Mesenteric fat pad (tissue), 1 donor: ENCODE results near the gene KRTAP21-1. TPM values are rescaled to one million over a fixed set of nuclear protein-coding genes. Genes with fewer than 3 reads are reported as not detected.
"Not testable (repeated sequence)": the region's sequence is repeated elsewhere in the genome, so short reads cannot be mapped to it uniquely, and the experiment has no call there.

Experiments used
- DNase-seq: peaks from one replicate; pipeline ENCODE4 v3.0.0-alpha.2; 2020; ENCODE audit warnings: low spot score
- long read RNA-seq: library from polyadenylated mRNA; unstranded; transcript quantifications from one replicate; pipeline ENCODE4 v2.0.0, GENCODE V29; 2020
- total RNA-seq: library from RNA; stranded (reverse); fragmentation: NEBNext Ultra II Directional; extraction: Animal tissue kit (Norgen Biotek cat#: 25700); gene quantifications from one replicate; pipeline ENCODE4 v1.2.1, GENCODE V29; 2021
- donor health status: DM: yes; HTN: yes; CAD: no.

The KRTAP21-1 gene
- total RNA-seq: not detected
- long read RNA-seq: 0 reads

DNA sequence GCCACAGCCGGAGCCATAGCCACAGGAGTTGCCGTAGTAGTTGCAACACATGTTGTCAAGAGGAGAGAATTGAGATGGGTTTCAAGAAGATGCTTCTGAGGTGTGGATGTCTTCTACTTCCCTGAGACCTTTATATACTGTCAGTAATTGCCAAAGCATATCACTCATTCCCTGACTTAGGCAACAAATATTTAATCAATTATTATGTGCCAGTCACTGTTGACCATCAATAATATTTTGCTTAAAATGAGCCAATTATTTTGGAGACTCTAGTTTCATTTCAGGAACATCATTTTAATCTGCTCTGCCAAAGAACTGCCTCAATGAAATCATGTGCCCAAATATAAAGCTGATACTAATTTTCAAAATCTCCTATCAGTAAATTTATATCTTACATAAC, at the start of gene KRTAP21-1:
TSS of gene KRTAP21-1 (minus strand) at position 101 of the 400 bp plus-strand sequence. CDS start at position 51, 50 bp downstream.
- DNase-seq: not testable (repeated sequence)

DNA sequence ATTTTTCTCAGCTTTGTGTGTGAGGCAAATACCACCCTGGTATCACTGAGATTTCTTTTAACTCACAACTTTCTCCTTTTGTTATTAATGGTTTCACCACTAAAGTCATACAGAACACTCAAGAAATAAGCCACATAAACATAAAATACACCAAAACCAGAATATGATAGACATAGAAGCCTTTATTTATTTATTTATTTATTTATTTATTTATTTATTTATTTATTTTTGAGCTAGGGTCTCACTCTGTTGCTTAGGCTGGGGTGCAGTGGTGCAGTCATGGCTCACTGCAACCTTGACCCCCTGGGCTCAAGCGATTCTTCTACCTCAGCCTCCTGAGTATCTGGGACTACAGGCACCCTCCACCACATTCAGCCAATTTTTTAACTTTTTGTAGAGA, 45.4 kb upstream of the KRTAP21-1 start:
- DNase-seq: no peak

DNA sequence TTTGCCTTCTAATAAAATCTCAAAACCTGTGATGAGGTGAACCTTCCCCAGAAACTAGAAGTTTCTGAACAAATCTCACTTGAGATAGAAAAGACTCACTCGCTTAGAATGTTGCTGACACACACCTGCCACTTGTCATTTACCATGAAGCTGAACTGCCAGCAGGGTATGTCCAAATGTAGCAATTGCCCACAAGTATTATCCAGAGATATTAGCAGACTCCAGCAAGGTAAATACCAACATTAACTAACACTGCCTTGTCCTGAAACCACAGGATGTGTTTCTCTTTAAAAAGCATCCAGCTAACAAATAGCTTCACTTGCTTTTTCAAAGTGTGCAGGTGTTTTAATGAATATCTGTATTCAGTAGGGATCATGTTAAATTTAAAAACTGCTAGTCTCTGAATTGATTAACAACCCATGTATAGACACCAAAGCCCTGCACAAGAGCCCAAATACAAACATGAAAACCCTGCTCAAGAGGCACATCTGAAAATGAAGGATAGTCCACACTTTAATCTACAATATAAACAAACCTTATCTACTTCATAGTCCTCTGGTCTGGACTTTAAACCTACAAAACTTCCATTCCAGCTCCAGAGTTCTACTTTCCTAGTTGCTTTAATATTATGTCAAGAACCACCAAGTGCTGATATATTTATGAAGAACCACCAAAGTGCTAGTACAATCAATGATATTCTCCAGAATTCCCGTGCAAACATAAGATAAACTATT, 38.5 kb upstream of the KRTAP21-1 start:
- no peak for DNase-seq

DNA sequence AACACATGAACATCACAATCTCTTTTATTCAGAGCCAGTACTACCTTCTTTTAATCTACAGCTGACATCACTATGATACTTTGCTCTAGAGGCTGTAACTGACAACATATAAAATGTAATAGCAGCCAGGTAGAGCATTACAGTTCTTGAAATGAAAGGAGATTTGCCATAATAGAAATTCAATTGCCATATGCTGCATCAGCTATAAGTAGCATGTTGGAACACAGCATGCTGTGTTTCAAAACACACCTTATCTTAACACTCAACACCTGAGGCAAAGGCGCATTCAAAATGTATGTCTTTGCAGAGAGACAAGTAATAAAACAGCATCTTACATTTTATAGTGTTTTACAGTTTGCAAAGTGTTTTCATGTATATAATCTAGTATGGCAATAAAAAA, 24.0 kb upstream of the KRTAP21-1 start:
- DNase-seq: no peak

DNA sequence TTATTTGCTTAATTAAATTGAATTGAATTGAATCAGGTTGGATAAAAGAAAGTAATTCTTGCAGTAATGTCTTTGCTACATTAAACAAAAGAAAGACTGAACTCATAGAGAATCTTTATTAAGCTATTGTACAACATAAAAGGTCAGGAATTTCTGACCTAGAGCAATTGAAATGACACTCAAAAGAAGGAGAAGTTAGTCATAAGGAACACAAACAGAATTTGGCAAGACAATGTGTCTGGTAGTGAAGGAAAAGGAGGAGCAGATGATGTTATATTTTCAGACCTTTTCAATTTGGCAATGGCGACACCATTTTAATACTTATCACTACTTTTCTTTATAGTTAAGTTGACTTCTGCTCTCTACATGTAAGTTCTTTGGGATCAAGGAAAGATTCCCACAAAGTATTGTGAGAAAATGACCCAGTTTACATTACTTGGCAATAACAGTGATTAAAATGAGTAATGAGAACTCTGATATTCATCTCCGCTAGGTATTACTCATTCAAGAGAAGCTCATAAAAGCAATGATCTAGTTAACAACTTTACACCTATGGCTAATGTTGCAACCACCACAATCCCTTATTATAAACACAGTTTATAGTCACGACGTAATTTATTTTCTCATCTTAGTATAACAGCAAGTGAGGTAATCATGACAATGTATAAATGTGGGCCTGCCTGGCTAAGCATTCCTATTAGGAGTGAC, 14.7 kb upstream of the KRTAP21-1 start:
- DNase-seq: no peak

DNA sequence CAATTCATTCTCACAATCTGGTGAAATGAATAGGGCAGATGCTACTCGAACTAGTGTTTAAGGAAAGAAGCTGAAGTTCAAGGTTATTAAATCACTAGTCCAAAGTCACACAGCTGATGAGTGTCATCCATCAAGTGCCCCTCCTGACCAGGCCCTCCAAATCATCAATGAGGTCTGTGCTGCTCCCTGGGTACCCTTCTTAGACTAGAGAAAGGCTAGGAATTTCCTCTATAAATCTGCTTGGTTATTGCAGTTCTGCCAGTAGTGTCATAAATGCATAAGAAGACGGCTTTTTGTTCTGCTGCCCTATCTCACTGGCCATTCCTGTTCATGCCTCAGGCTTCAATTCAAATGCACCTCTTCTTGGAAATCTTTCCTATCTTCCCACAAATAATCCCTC, 5.5 kb upstream of the KRTAP21-1 start:
- no peak for DNase-seq

DNA sequence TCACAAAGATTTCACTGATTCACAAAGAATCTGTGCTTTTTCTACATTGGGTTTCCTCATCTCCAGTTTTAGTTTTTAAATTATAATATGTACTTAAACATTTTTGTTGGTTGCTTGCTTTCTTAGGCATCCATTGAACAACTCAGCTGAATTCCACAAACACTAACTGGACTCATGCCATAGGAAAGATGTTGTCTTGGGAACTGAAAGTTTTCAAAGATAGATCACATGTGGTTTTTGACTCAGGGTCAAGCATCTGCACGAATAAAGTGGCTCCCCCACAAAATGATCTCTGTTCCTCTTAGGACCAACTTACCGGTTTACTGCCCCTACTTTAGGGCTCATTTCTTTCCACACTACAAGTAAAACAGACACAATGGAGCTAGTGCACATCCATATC, 3.1 kb upstream of the KRTAP21-1 start:
- no peak for DNase-seq

DNA sequence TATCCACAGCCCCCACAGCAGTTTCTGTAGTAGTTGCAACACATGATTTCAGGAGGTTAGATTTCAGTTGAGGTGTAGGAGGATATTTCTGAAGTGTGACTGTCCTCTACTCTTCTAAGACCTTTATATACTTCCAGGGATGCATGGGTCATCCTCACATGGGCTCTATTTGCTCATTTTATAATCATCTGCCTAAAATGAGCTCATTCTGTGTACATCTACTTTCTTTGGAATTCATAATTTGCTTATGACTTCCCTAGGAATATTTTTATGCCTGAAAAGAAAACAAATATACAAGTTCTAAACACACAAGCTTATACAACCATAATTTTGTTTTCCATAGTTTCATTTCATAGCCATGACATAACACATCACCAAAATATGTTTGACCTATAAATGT, 8.1 kb downstream of the KRTAP21-1 start, which contains the start of gene KRTAP21-2:
TSS of gene KRTAP21-2 (minus strand) at position 101 of the 400 bp plus-strand sequence. CDS start at position 44, 57 bp downstream.
- DNase-seq: no peak

DNA sequence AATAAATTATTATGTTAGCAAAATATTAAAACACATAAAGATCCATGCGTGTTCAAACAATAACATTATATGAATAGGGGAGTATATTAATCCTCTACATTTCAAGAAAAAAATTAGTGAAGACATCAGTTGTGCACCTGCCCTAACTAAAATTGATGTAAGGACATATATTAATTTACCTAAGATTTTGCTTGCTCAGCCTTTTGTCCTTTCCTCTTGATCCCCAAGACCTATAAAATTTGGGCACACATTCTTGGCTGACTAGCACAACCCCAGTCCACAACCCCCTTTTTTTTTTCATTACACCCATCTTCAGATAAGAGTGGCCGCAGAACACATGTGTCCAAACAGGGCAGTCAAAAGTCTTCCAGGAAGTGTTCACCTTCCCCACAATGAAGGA, 14.8 kb downstream of the KRTAP21-1 start:
- no peak for DNase-seq

DNA sequence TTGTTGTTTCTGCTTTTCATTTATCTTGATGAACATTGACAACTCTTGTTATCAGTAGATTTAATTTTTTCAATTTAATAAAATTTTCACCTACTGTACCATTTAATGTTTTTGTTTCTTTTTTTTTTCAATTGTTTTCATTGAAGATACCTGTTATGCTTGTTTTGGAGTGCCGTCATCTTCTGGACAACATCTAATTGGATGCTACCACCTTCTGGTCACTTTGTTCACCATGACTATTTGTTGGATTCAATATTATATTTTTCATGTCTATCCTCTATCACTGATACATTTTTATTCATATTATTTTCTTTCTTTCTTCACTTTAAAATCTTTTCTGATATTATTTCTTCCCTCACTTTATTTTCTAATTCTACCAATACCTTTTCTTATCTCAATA, 22.2 kb downstream of the KRTAP21-1 start:
- no peak for DNase-seq

DNA sequence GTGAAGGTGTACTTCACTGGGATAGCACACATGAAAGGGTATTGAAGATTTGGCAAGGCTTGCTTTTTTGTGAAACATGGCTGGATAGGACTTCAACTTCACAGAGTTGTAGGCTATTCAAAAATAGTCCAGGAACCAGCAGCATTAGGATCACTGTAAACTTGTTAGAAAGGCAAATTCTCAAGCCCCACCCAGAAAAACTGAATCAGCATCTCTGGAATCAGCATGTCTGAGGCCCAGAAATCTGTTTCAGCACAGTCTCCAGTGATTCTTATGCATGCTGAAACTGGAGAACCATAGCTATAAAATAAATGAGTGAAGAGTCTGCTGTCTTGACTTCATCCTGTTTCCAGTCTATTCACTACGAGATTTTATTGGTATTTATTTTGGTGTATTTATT, 28.5 kb downstream of the KRTAP21-1 start:
- DNase-seq: no peak

DNA sequence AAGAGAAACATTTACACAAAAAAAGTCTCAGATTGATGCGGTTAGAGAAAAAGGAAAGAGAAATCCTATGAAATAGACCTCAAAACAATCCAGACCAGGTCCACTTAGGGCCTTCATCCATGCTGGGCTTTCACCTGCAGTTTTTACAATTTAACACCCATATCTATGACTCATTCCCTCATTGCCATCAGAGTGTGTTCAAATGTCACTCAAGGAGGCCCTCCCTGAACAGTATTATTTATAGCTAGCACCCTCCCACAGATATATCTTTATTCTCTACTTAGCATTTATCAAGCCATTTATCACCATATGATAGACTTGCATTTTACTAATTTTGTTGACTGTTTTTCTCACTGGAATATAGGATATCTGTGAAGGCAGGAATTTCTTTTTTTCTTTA, 35.8 kb downstream of the KRTAP21-1 start:
- DNase-seq: no peak

DNA sequence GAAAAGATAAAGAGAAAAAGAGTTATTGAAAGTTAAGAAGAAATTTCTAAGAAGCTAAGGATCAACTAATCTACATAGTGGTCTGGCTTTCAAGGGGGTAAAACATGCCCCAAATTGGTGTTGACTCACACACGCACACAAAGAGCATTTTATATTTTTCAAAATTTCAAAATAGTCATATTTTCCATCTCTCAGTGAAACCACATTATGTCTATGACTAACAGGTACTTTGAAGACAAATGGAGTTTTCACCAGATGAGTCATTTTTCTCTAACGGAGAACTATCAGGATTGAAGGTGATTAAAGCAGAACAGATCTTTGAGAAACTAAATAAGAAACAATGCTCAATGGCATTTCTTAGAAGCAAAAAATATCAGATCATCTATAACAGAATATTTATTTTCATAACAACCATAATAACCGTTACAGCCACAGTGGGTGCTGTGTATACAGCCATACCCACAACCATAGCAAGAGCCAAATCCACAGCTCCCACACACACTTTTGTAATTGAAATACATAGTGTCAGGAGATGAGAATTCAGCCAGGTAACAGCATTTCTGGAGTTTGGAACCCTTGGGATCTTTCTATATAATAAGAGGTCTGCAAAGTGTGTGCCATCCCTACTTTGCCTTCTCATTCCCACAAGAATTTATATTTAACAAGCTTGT, 36.9 kb downstream of the KRTAP21-1 start, which contains the start of gene KRTAP21-3:
TSS of gene KRTAP21-3 (minus strand) at position 539 of the 671 bp plus-strand sequence. CDS start at position 521, 18 bp downstream.
- no peak for DNase-seq

DNA sequence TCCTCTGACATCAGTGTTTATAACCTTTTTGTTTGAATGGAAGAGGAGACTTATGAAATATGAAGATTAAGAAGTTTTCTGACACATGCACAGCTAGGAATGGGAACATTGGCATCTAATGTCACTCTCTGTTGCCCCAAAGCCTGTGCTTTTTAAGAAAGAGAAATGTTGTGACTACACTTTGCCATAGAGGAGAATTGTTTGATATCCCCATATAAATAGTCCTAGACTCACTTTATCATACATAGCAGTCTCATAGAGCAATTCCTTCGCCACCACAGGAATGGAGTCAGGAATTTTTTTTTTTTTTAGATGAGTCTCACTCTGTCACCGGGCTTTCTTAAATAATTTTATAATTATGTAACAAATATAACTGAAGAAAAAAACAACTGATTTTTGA, 38.1 kb downstream of the KRTAP21-1 start:
- DNase-seq: no peak

DNA sequence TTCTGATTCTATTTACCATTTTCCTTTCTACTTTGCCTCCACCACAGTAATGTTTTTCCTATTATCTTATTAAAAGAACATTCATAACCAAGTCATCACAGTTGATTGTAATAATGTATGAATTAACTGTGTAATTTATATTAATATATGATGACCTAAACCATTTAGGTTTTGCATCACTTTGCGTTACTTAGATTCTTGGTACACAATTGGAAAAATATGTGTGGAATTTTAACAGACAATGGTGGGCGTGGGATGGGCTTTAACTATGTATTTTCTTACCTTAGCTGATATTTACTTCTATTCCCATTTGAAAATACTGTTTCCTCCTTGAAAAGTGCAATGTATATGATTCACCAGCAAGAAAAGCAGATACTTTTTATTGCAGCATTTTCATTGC, 40.3 kb downstream of the KRTAP21-1 start:
- no peak for DNase-seq

DNA sequence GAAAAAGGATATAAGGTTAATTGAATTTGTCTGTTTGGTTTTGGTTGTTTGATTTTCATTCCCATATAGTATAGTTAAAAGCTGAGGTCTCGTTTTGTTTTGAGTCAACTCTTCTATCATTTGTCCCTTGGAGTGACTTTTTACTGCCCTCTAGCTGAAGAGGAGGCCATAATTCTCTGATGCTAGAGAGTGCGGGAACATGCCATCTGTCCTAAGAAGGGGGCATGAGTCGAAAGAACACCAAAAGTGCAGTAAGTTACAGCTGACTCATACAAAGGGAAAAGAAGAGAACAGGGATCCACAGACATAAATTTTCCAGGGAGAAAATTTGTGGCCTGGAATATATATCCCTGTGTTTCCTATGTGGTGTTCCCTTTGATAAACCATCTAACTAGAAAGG, 40.8 kb downstream of the KRTAP21-1 start:
- DNase-seq: no peak

DNA sequence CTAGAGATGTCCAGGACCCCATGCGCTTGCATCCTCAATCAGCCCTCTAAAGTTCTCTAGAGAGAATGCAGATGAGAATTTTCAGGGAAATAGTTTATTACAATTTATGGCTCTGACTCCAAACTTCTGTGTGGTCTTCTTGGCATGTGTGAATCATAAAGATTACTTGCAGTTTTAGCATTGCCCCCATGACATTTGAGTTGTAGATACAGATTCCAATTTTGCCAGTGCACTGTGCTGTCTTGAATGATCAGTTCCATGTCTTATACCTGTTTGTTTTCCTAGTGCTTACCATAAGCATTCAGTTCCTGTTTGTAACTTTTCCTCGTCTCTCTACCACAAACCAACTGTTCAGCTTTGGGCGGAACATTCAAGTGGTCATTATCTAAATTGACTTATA, 41.5 kb downstream of the KRTAP21-1 start:
- DNase-seq: no peak

DNA sequence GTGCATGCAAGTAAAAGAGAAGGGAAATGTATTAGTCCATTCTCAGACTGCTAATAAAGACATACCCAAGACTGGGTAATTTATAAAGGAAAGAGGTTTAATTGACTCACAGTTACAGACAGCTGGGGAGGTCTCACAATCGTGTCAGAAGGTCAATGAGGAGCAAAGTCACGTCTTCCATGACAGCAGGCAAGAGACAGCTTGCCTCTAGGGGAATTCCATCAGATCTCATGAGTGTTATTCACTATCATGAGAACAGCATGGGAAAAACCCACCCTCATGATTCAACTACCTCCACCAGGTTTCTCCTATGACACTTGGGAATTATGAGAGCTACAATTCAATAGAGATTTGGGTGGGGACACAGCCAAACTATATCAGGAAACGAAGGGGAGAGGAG, 44.7 kb downstream of the KRTAP21-1 start:
- DNase-seq: no peak

DNA sequence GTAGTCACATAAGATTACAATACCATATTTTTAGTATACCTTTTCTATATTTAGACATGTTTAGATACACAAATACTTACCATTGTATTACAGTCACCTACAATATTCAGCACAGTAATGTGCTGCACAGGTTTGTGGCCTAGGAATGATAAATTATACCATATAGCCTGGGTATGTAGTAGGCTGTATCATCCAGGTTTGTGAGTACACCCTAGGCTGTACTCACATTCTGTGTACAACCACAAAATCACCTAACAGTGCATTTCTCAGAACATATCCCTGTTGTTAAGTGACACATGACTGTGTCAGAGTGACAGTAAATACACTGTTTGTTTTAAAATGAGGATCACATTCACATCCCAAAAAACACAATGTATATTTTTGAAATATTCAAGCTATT, 47.8 kb downstream of the KRTAP21-1 start:
- DNase-seq: no peak
